ENCODE results near the gene OR9G4. TPM values are rescaled to one million over a fixed set of nuclear protein-coding genes. Genes with fewer than 3 reads are reported as not detected.

Gene OR9G4
- not detected for total RNA-seq

DNA sequence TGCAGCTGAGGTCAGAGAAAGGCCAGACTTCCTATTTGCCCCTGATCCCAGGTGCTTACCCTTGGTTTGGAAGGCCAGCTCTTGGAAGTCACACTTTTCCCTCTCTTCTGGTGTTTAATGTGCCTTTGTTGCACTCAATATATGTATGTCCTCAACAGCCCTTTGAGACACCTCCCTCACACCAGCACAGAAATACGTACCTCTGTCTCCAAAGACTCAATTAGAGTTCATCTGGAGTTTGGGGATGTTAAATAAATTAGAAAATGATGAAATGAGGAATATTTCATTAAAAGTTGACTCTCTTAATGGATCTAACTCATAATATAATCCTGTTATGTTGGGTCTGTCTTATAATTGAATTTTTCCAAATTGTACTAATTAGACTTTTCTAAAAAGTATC lies at the start of gene OR9G4:
TSS of gene OR9G4 (minus strand) at position 101 of the 400 bp plus-strand sequence. CDS start 4,931 bp downstream, outside the sequence.

DNA sequence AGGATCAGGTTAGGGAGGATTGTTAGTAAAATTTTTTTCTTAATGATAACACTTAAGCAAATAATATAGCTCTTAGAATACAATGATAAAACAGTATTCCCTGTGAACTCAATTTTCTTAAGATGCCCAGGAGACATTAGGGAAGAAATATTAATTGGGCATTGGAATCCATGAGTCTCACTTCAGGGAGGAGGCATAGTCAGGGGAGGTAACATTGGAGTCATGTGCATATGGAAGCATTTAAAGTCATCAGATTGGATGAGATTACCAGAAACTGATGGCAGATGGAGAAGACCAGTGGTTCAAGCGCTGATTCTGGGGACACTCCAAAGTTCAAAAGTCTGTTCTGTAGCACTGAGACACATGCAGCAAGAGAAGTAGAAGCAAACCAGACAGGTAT lies 49.7 kb downstream of the OR9G4 start, which contains the start of gene OR9G1:
TSS of gene OR9G1 (plus strand) at position 301 of the 400 bp plus-strand sequence. CDS start 1,293 bp downstream, outside the sequence.

Small RNA genes lying within 50 kb of the gene (small RNA-seq; reads per million reads assigned to genes)
- gene AP001803.1: 0 reads per million in 2 donors
- gene MIR6128: 0 reads per million in 2 donors

Other genes starting within 250 kb of the OR9G4 start
- not detected for gene OR5M11, start 205.4 kb downstream of the OR9G4 start, total RNA-seq
- not detected for gene OR5M10, start 171.0 kb downstream of the OR9G4 start, total RNA-seq
- not detected for gene OR5M1, start 133.8 kb downstream of the OR9G4 start, total RNA-seq
- gene OR5AP2, start 106.3 kb downstream of the OR9G4 start, total RNA-seq: not detected
- not detected for gene OR5AR1, start 85.0 kb downstream of the OR9G4 start, total RNA-seq
- under 1 TPM in 1 of 2 donors, not detected in 1; under 0.01 TPM for gene OR9G1, start 49.6 kb downstream of the OR9G4 start, total RNA-seq
- not detected for gene OR5AK2, start 240.2 kb upstream of the OR9G4 start, total RNA-seq